HG03175 (cell line): Measurements from ENCODE around the gene TMEFF1.
"Not testable (repeated sequence)": the region's sequence is repeated elsewhere in the genome, so short reads cannot be mapped to it uniquely, and the experiment has no call there.

Source experiments
- ATAC-seq: cut with Tn5 transposase; IDR thresholded peaks from one replicate; pipeline ENCODE4 v1.9.1; 2021; ENCODE audit warnings: mild to moderate bottlenecking, moderate library complexity; ENCODE audit not compliant: unreplicated experiment

The TMEFF1 gene

GRCh38 chr9:100472788-100473275 is at the start of gene TMEFF1:
TMEFF1 (plus strand) TSS chr9:100473149; CDS start chr9:100473545, 396 bp downstream.
- ATAC-seq: peak; percentile 41

DNA sequence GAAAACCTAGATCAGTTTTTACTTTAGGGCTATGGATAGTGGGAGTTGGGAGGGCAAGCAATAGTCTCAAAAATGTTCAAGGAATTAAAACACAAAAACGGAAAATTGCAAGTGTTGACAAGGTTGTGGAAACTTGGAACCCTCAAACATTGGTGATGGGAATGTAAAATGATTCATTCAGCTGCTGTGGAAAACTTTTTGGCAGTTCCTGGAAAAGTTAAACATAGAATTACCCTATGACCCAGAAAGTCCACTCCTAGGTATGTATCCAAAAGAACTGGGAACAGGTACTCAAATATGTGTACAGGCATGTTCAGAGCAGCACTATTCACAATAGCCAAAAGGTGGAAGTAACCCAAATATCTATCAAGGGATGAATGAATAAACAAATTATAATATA is 47.2 kb upstream of the TMEFF1 start:
- ATAC-seq: no peak

DNA sequence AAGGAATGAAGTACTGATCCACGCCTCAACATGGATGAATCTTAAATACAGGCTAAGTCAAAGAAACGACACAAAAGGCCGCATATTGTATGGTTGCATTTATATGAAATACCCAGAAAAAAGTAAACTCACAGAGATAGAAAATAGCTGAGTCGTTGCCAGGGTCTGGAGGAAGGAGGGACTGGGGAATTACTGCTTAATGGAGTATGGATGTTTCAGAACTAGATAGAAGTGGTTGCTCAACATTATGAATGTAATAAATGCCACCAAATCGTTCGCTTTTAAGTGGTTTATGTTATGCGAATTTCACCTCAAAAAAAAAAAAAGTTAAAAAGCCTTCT is 46.8 kb upstream of the TMEFF1 start:
- ATAC-seq: no peak

GRCh38 chr9:100426530-100427365 is 46.2 kb upstream of the TMEFF1 start, which contains the start of gene MSANTD3:
MSANTD3 (plus strand) TSS chr9:100427143; CDS start chr9:100441939, 14,796 bp downstream.
- peak; percentile 73 for ATAC-seq

- peak; percentile 57 for ATAC-seq
These were observed 45.3 kb upstream of the TMEFF1 start for GRCh38 chr9:100427366-100428263.

DNA sequence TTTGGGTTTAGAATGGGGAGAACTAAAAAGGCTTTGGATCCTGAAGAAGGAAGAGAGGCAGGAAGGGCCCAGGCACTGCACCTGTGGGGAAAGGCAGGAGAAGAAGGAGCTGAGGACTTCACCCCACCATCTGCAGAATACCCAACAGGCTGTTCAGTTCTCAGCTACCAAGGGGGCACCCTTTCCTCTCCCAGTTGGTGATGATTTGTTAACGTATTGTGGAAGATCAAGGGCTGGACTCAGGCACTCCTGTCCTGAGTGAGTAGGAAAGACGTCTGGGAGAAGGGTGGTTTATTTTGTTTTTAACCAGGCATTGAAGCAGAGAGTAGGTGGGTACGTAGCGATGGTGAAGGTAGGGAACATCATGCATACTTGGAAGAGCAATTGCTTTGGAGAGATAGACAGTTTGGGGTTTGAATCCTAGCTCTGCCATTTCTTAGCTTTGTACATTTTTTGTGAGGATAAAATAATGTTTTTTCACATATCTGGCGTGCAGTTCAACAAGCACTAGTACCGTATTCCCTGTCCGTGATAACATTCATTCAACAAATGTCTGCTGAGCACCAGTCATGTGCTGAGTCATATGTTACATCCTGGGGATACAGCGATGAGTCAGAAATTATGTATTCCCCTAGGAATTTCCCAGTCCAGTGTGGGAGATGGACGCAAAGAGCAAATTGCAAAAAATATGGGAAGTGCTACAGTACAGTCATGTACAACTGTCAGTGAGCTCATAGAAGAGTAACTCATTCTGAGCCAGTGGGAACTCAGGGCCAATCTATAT is 43.9 kb upstream of the TMEFF1 start:
- ATAC-seq: no peak

- ATAC-seq: no peak
These were observed 42.5 kb upstream of the TMEFF1 start for GRCh38 chr9:100430286-100430940.

DNA sequence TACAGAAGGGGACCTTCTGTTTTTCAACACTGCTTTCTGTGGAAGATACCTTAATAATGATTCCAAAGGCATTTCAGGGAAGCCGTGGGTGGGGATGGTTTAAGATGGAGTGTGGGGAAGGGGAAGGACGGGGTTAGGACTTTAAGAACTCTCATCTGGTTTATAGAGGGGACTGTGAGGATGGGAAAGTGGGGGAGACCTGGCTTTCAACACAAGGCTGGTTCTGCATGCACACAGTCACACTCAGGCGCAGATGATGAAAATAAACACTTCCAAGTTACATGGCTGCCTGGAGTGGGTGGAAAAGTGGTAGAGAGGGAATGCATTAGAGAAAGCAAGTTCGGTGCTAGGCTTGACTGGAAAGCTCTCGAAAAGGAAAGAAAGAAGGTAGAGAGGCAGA is 41.1 kb upstream of the TMEFF1 start:
- ATAC-seq: no peak

GRCh38 chr9:100432736-100433135 is 40.2 kb upstream of the TMEFF1 start:
- no peak for ATAC-seq

DNA sequence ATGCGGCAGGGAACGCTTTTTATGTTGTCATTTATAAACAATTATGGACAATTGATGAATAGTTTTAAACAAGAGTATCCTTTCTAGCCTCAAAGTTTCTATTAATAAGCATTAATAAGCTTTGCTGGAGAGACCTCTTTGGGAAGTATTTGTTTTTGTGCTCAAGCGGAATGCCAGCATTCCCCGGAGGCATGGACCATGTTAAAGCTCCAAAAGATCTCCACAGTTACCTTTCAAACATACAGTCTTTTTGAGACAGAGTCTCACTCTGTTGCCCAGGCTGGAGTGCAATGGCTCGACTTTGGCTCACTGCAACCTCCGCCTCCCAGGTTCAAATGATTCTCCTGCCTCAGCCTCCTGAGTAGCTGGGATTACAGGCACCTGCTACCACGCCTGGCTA is 36.4 kb upstream of the TMEFF1 start:
- ATAC-seq: no peak

GRCh38 chr9:100437860-100438805 is 34.8 kb upstream of the TMEFF1 start:
- ATAC-seq: peak; percentile 81

DNA sequence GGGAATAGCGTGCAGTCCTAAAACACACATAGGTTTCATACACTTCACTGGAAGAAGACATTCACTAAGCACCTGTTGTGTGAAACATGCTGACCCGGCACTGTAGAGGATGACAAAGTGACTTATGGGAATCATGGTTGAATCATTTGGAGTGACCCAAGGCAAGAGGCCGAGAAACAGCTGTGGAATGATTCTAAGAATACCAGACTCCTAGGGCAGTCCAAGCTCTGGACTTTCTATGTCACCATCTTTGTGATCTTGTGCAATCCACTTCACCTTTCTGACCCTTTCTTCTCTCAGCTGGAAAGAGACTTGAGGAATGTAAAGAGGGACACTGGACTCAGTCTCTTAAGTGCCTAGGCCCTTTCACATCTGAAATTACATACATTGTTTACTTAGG is 32.9 kb upstream of the TMEFF1 start:
- no peak for ATAC-seq

DNA sequence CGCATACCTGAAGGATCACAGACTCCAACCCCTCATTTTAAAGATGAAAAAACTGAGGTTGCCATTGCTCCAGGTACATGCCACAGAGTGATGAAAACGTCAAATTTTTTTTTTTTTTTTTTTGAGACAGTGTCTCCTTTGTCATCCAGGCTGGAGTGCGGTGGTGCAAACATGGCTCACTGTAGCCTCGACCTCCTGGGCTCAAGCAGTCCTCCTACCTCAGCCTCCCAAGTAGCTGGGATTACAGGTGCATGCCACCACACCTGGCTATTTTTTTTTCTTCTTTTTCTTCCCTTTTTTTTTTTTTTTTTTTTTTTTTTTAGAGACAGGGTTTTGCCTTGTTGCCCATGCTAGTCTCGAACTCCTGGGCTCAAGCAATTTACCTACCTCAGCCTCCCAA is 32.5 kb upstream of the TMEFF1 start:
- ATAC-seq: not testable (repeated sequence)

- ATAC-seq: no peak
These were observed 31.0 kb upstream of the TMEFF1 start for GRCh38 chr9:100441911-100442361.

- ATAC-seq: no peak
These were observed 28.9 kb upstream of the TMEFF1 start for GRCh38 chr9:100443781-100444768.

GRCh38 chr9:100445161-100445902 is 27.6 kb upstream of the TMEFF1 start:
- no peak for ATAC-seq

DNA sequence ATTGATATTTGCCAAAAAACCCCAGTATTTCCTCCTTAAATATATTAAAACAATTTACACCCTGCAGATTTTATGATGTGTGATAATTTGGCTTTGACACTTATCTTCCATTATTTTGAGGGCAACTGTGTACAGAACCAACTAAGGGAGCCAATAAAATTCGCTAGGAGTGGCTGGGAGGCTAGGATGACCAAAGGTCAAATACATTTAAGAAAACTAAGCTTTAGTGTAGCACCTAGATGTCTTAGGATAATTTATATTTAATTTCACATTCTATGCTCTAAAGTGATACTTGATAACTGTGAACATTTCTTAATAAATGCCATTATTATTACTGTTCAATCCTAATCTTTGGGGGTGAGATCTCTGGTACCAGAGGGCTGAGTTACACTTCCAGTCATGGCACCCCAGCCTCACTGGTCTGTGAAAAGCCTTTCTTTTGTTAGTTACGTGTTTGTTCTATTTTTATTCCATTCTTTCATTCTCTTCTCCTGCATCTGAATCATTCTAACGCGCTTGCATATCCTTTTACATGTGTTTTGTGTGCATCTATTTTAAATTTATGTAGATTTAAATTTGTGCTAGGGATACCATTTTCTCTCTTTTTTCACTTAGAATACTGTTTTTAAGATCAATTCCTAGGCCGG is 26.9 kb upstream of the TMEFF1 start:
- ATAC-seq: no peak
